Fibroblast of lung (primary cell): ENCODE results near the gene TLL1.

ENCODE experiments used
- CTCF ChIP-seq, 2 donors: IDR thresholded peaks in 1 of 2; conservative IDR thresholded peaks in 1 of 2; 1 replicate in 1 of 2; 2 replicates in 1 of 2; pipeline ENCODE4 v1.5.1; 2011 to 2012; ENCODE audit warnings: low read length in 2 of 2, control low read depth in 1 of 2, inconsistent platforms in 1 of 2, low read depth in 1 of 2, mild to moderate bottlenecking in 1 of 2
- EZH2 ChIP-seq: IDR thresholded peaks from 2 replicates; pipeline ENCODE4 v1.5.1; 2012; ENCODE audit warnings: low read length, control low read depth, mild to moderate bottlenecking; ENCODE audit errors: missing control alignments

- TF ChIP-seq EZH2 (no peak), CTCF (conservative IDR thresholded peaks at IDR 0.05 in 1 of 2, IDR thresholded peaks at IDR 0.05 in 1 of 2; ENCODE audit: low read depth in 1 of 2, low read length in 2 of 2) (no peak)
These were observed 8.8 kb upstream of the TLL1 start for GRCh38 chr4:165864271-165864670.
